DND-41 (cell line): ENCODE data around the gene ZDHHC11.
"Not testable (repeated sequence)": the region's sequence is repeated elsewhere in the genome, so short reads cannot be mapped to it uniquely, and the experiment has no call there.

Source experiments
- ATAC-seq: fragments of 200-7000 bp; cut with Tn5 transposase; 3 replicates; pipeline ENCODE4 v1.9.1; 2021; ENCODE audit warnings: low read depth; ENCODE audit not compliant: insufficient read depth
- DNase-seq: peaks from one replicate; pipeline ENCODE4 v3.0.0-alpha.2; 2020
- H2AFZ ChIP-seq: 2 replicates; pipeline ENCODE4 v1.6.0; 2012; ENCODE audit warnings: low read depth, low read length
- H3K27ac ChIP-seq: 2 replicates; pipeline ENCODE4 v1.5.1; 2012; ENCODE audit warnings: low read length, inconsistent platforms
- H3K27me3 ChIP-seq: fragments of 200-600 bp; sonication (generic); 2 replicates; pipeline ENCODE4 v1.6.0; 2012; ENCODE audit warnings: low read length, mild to moderate bottlenecking, inconsistent platforms; ENCODE audit not compliant: insufficient read depth, poor library complexity
- H3K36me3 ChIP-seq: 2 replicates; pipeline ENCODE4 v1.5.1; 2012; ENCODE audit warnings: low read length, inconsistent platforms; ENCODE audit not compliant: insufficient read depth
- H3K4me1 ChIP-seq: 2 replicates; pipeline ENCODE4 v1.5.1; 2012; ENCODE audit warnings: mild to moderate bottlenecking, low read length; ENCODE audit not compliant: insufficient read depth
- H3K4me2 ChIP-seq: 2 replicates; pipeline ENCODE4 v1.6.0; 2012; ENCODE audit warnings: mild to moderate bottlenecking, moderate library complexity, low read length, inconsistent platforms; ENCODE audit not compliant: insufficient read depth
- H3K4me3 ChIP-seq, 2 experiments: fragments of 200-600 bp in 1 of 2; shearing (Covaris generic) in 1 of 2; 2 replicates each; pipeline ENCODE4 v1.5.1; 2012 to 2016; ENCODE audit warnings: inconsistent platforms in 2 of 2, low read length in 2 of 2, mild to moderate bottlenecking in 2 of 2, low read depth in 1 of 2, moderate library complexity in 1 of 2
- H3K79me2 ChIP-seq: 2 replicates; pipeline ENCODE4 v1.6.0; 2012; ENCODE audit warnings: low read length, inconsistent platforms; ENCODE audit not compliant: insufficient read depth
- H3K9ac ChIP-seq: 2 replicates; pipeline ENCODE4 v1.6.0; 2012; ENCODE audit warnings: low read depth, mild to moderate bottlenecking, inconsistent platforms, low read length, moderate library complexity
- H3K9me3 ChIP-seq: 2 replicates; pipeline ENCODE4 v1.5.1; 2012; ENCODE audit warnings: low read length, moderate library complexity, mild to moderate bottlenecking, inconsistent platforms; ENCODE audit not compliant: insufficient read depth, severe bottlenecking
- H4K20me1 ChIP-seq: 2 replicates; pipeline ENCODE4 v1.6.0; 2012; ENCODE audit warnings: low read length; ENCODE audit not compliant: insufficient read depth

Gene ZDHHC11

GRCh38 chr5:840118-840973 lies 10.4 kb downstream of the ZDHHC11 start:
- not testable (repeated sequence) for H3K36me3 ChIP-seq, H3K27ac ChIP-seq, H3K4me1 ChIP-seq, H4K20me1 ChIP-seq, H3K79me2 ChIP-seq, ATAC-seq, DNase-seq, H3K9me3 ChIP-seq, H3K4me3 ChIP-seq, H3K4me2 ChIP-seq, H3K9ac ChIP-seq, H3K27me3 ChIP-seq, H2AFZ ChIP-seq

GRCh38 chr5:838431-838851 lies 12.3 kb downstream of the ZDHHC11 start:
- DNase-seq, H3K4me1 ChIP-seq, H3K9me3 ChIP-seq, H3K4me3 ChIP-seq, H3K79me2 ChIP-seq, H2AFZ ChIP-seq, H3K4me2 ChIP-seq, H4K20me1 ChIP-seq, H3K36me3 ChIP-seq, H3K27ac ChIP-seq, H3K9ac ChIP-seq, ATAC-seq, H3K27me3 ChIP-seq: not testable (repeated sequence)

DNA sequence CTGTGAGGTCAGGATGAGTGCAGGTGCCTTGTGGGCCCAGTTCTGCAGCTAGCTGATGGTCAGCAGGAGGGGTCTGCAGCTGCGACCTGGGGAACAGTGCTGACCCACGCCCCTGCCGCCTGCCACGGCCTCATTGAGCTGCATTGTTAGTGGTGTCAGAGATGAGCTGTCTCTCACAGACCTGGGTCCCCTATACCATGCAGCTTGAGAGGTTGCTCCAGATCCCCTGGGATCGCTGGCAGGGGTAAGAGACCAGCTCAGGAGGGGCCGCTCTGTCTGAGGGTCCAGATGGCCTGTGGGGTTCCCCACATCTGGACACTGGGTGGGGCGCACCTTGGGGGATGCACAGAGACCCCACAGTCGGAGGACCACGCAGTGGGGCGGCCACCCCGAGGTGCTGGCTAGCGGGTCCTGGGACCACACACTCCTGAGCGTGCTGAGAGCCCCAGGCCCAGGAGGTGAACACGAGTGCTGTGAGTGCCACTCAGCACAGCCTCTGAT lies 13.1 kb downstream of the ZDHHC11 start:
- H2AFZ ChIP-seq, H3K36me3 ChIP-seq, H3K9me3 ChIP-seq, ATAC-seq, H3K4me2 ChIP-seq, H3K4me1 ChIP-seq, H3K79me2 ChIP-seq, H3K27me3 ChIP-seq, H3K4me3 ChIP-seq, H4K20me1 ChIP-seq, DNase-seq, H3K27ac ChIP-seq, H3K9ac ChIP-seq: not testable (repeated sequence)

DNA sequence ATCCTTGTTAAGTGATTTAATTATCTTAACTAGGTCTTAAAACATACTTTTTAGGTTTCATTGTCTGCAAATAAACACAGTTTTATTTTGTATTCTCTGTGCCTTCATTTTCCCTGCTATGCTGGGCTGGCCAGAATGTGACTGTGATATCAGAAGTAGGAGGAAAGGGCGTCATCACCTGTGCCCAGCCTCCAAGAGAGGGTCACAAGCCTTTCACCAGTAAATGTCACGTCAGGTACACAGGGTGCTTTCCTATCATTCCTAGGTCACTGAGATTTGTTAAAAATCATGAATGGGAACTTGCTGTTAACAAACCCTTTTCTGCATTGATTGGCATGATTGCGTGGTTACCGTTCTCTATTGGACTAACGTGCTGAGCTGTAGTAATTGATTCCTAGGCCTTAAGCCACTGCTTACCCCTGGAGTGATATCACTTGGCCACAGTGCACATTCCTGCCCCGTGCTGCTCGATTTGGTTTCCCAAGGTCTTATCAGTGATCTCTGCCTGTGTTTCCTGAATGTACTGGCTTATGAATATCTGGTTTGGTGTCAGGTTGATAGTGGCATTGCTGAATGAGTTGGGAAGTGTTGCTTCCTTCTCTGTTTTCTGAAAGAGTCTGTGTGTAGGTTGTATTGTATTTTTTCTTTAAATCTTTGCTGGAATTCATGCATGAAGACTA lies 14.7 kb downstream of the ZDHHC11 start:
- DNase-seq, result not testable (repeated sequence)

GRCh38 chr5:834013-834412 lies 16.8 kb downstream of the ZDHHC11 start:
- not testable (repeated sequence) for H2AFZ ChIP-seq, H3K79me2 ChIP-seq, H3K27me3 ChIP-seq, H3K4me3 ChIP-seq, H3K9ac ChIP-seq, H3K4me2 ChIP-seq, H3K4me1 ChIP-seq, H4K20me1 ChIP-seq, ATAC-seq, H3K36me3 ChIP-seq, H3K27ac ChIP-seq, DNase-seq, H3K9me3 ChIP-seq

More for the DNA sequence above, 14.7 kb downstream of the ZDHHC11 start:
- not testable (repeated sequence) for H3K36me3 ChIP-seq, H2AFZ ChIP-seq, H3K9me3 ChIP-seq, H3K4me3 ChIP-seq, H3K27ac ChIP-seq, H3K4me1 ChIP-seq, H3K79me2 ChIP-seq, H3K4me2 ChIP-seq, H4K20me1 ChIP-seq, ATAC-seq, H3K9ac ChIP-seq, H3K27me3 ChIP-seq

DNA sequence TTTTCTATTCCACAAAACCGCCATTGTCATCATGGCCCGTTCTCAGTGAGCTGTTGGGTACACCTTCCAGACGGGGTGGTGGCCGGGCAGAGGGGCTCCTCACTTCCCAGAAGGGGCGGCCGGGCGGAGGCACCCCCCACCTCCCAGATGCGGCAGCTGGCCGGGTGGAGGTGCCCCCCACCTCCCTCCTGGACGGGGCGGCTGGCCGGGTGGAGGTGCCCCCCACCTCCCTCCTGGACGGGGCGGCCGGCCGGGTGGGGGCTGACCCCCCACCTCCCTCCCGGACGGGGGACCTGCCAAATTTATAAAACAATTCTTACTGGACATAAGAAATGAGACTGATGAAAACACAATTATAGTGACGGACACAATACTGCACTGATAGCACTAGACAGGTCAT lies 22.6 kb downstream of the ZDHHC11 start:
- not testable (repeated sequence) for ATAC-seq, H3K27ac ChIP-seq, H3K4me3 ChIP-seq, H3K4me1 ChIP-seq, DNase-seq, H4K20me1 ChIP-seq, H3K9ac ChIP-seq, H3K27me3 ChIP-seq, H3K79me2 ChIP-seq, H3K36me3 ChIP-seq, H2AFZ ChIP-seq, H3K9me3 ChIP-seq, H3K4me2 ChIP-seq
